PC-3 (cell line): ENCODE results near the gene ZDHHC21.

Experiments used
- CTCF ChIP-seq: fragments of 300-600 bp; sonication (generic); conservative IDR thresholded peaks from 2 replicates; pipeline ENCODE4 v1.5.1; 2017; ENCODE audit warnings: antibody characterized with exemption, low read depth, mild to moderate bottlenecking, low read length
- EZH2 ChIP-seq: fragments of 300-600 bp; sonication (generic); IDR thresholded peaks from one replicate; pipeline ENCODE4 v1.6.1; 2017; ENCODE audit warnings: antibody characterized with exemption, mild to moderate bottlenecking, low read length; ENCODE audit not compliant: unreplicated experiment

- TF ChIP-seq EZH2 (no peak), CTCF (no peak)
Observed at GRCh38 chr9:14705079-14705478, 11.8 kb upstream of the ZDHHC21 start.
